GM12892 (cell line): Measurements from ENCODE around the gene EEA1.

Experiments used
- POLR2AphosphoS5 ChIP-seq: IDR thresholded peaks from 2 replicates; pipeline ENCODE4 v1.6.1; 2011; ENCODE audit warnings: low read depth, low read length, control low read depth
- TAF1 ChIP-seq: IDR thresholded peaks from 2 replicates; pipeline ENCODE4 v1.6.1; 2011; ENCODE audit warnings: low read depth, mild to moderate bottlenecking, control low read depth, low read length, borderline replicate concordance

DNA sequence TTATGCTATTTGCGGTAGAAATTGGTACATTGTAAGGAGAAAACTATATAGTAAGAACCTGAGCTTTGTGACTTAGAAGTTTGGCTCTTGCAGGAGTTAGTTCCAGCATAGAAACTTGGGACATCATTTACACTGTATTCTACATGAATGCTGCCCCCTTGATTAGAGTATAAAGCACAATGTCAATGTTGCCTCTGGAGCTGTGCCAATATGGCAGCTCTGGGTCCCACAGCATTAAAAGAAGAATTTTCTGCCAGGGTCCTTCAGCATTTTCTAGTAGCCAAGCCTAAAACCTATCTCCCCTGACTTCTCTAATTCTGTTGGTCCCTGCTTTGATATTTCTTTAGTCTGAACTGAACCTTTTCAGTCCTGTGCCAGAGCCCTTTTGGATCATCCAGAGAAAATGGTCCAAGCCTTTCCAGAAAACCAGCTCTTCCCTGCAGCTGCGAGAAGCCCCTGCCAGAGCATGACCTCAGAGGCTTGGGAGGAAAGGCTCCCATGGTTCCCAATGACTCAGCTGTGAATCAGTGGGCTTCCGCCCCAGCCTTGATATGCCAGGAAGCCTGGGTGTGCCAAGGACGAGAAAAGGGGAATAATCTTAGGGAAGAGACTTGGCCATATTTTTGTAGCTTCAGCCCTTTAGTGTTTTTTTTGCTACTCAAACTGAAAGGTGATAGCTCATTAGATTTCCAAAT lies 183.1 kb downstream of the EEA1 start:
- TF ChIP-seq TAF1 (no peak), POLR2AphosphoS5 (no peak)
